GM19438 (cell line): ENCODE measurements around the gene MLH3.
"Not testable (repeated sequence)": the region's sequence is repeated elsewhere in the genome, so short reads cannot be mapped to it uniquely, and the experiment has no call there.

Experiments
- ATAC-seq: cut with Tn5 transposase; IDR thresholded peaks from one replicate; pipeline ENCODE4 v1.9.1; 2021; ENCODE audit warnings: low read depth; ENCODE audit not compliant: unreplicated experiment

MLH3 gene

DNA sequence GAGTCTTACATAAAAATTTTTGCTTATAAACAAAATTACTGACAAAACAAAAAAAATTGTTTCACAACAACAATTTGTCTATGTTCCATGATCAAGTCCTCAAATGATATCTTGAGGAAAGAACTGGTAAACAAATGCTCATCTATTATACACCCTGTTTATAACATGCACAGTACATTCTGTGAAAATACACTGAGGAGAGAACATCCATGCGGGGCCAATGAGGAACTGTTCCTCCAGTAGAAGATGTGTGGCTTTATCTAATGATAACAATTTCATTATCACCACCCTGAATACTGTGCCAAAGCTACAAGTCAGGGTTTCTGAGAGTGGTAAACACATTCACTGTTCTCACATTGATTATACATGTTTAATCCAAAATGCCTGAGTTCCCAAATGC lies 10.8 kb downstream of the MLH3 start:
- ATAC-seq = no peak

DNA sequence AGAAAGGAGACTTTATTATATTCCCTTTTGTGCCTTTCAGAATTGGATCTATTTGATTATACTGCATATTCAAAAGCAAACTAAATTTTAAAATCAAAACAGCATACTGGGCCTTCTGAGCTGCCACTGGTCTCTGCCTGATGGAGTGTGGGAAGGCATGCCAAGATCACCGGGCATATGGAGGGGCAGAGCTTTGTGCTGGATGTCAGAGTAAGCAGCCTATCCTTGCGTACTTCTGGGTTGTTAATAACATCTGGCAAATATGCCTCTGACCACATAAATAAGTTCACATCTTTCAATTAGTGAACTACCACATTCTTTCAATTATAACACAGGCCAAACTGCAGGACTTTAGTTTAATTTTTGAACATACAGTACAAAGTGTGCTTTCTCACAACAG lies 18.3 kb downstream of the MLH3 start:
- no peak for ATAC-seq

DNA sequence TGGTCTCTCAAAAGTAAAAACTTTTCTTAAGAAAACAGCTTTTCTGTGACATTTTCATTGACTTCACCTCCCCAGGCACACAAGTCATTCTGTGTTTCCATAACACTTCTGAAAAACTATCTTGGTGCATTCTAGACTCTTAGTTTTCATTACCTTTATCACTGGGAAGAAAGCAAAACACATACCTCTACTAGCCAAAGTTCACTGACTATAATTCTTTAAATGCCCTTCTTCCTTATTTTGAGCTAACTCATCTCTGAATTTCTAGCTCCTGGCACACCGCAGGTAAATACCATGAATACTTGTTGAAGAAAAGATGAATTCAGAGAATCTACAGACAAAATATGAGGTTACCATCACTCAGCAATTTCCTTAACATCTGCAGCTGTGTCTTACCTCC lies 21.1 kb downstream of the MLH3 start:
- no peak for ATAC-seq

- no peak for ATAC-seq
Observed at GRCh38 chr14:75025876-75026275, 25.4 kb downstream of the MLH3 start.

GRCh38 chr14:75025082-75025481 lies 26.2 kb downstream of the MLH3 start:
- ATAC-seq = no peak

DNA sequence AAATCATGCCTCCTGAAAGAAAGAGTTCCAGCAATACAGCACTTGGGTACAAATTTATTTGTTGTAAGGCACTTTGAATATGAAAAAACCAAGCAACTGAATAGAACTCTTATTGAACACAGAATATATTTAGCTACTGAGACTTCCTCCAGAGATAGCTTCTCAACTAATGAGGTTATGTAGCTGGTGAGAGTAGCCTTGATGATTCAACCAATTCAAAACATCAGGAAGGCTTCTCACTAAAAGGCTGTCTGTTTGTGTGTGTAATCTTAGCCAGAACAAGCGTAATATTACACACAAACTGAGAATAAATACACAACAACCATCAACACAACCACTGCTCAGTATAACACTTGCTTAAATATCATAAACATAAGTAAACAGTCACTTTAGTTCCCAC lies 28.2 kb downstream of the MLH3 start:
- no peak for ATAC-seq

- ATAC-seq = no peak
Observed at GRCh38 chr14:75022655-75023054, 28.6 kb downstream of the MLH3 start.

GRCh38 chr14:75018694-75019093 lies 32.6 kb downstream of the MLH3 start:
- ATAC-seq = no peak

GRCh38 chr14:75016815-75017214 lies 34.5 kb downstream of the MLH3 start:
- no peak for ATAC-seq

DNA sequence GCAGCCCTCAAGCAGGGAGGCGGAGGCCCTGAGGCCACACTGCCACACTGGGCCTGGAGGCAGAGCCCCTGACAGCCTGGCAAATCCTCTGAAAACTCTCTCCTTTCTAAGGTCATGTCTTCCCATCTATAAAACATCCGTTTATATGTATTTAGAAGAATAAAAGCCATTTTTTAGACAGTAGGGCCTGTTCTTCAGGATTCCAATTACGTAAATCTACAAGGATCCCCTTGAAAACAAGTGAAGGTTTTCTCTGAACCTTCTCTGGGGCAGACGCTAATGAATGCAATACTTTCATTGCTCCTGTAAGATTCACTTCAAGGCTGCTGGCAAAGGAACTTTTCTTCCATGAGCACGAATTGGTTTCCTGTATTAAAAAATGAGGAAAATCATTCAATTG lies 35.8 kb downstream of the MLH3 start:
- ATAC-seq = no peak

- no peak for ATAC-seq
Observed at GRCh38 chr14:75013290-75013689, 38.0 kb downstream of the MLH3 start.

GRCh38 chr14:75011356-75011994 lies 39.8 kb downstream of the MLH3 start:
- no peak for ATAC-seq

DNA sequence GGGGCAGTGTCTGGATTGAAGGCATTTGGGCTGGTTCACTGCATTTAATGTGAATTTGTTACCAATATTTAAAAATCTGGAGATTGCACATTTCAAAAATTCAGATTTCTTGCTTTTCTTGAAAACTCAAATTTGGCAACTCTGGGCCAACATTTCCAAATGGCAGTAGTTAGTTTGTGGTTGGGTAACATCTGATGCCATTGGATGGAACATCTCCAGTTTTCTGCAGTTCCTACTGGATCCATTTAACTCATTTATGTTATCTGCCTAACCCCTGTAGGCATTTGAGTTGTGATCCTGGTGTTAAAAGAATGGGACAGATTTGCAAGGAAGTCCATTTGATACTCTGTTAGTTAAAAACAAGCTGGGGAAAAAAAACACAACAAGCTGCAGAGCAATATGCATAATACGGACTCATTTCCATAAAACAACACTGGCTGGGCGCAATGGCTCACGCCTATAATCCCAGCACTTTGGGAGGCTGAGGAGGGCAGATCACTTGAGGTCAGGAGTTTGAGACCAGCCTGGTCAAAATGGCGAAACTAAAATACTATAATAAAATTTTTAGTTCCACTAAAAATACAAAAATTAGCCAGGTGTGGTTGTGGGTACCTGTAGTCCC lies 40.7 kb downstream of the MLH3 start:
- ATAC-seq = no peak

GRCh38 chr14:75009176-75009575 lies 42.1 kb downstream of the MLH3 start:
- ATAC-seq = no peak

DNA sequence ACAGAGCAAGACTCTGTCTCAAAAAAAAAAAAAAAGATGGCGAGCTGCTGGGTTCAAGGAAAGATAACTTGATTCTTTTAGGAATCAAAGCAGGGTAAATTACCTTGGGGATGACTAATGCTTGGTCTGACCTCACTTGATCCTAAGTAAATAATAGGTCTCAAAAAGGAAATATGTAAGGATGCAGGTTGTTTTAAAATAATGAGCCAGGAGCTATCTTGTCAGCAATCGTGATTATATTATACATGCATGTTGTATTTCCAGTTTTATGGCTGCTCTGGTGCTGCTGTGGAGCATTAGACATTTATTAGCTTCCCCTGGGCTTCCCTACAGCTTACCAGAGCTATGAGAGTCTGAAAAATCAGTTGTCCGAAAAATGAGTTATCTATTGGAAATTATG lies 45.9 kb downstream of the MLH3 start:
- ATAC-seq = no peak

DNA sequence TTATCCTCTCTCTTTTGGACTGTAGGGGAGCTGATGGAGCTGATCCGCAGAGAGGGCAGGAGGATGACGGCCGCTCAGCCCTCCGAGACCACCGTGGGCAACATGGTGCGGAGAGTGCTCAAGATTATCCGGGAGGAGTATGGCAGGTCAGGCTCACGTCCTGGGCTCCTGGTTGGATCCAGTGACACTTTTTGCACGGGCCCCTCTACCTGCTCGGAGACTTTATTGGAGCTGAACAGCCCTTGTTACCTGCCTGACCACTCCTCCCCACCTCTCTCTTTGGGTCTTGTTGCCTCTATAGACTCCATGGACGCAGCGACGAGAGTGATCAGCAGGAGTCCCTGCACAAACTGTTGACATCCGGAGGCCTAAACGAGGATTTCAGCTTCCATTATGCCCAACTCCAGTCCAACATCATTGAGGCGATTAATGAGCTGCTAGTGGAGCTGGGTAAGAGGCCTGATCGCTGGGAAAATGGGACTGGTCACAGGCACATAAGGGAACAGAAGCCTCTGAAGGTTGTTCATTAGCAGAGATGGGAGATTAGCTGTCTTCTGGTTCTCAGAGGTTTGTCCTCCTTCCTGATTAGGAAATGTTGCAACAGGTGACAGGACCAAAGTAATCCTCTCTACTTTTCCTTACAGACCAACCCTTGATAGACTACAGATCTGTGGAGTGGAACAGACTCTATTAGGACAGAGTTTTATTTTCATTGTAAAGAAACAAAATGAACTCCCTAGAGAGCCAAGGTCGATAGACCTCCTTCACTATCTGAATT lies 47.8 kb downstream of the MLH3 start:
- ATAC-seq = no peak

GRCh38 chr14:75002392-75003249 lies 48.6 kb downstream of the MLH3 start, which contains the start of gene EIF2B2:
TSS of gene EIF2B2 (plus strand) at chr14:75002921. CDS start at chr14:75002991, 70 bp downstream.
- peak; percentile 97 for ATAC-seq

GRCh38 chr14:75001899-75002298 lies 49.4 kb downstream of the MLH3 start:
- ATAC-seq = no peak

DNA sequence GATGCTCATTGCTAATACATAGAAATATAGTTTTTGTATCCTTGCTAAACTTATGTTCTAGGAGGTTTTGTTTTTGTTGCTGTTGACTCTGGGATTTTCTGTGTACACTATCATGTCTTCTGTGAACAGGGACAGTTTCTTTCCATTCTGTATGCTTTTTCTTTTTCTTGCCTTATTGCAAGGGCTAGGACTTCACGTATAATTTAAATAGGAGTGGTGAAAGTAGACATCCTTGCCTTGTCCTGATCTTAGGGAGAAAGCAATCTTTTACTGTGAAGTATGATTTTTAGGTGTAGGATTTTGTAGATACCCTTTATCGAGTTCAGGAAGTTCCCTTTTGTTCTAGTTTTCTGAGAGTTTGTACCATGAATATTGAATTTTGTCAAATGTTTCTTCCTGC lies 50.0 kb downstream of the MLH3 start:
- no peak for ATAC-seq

DNA sequence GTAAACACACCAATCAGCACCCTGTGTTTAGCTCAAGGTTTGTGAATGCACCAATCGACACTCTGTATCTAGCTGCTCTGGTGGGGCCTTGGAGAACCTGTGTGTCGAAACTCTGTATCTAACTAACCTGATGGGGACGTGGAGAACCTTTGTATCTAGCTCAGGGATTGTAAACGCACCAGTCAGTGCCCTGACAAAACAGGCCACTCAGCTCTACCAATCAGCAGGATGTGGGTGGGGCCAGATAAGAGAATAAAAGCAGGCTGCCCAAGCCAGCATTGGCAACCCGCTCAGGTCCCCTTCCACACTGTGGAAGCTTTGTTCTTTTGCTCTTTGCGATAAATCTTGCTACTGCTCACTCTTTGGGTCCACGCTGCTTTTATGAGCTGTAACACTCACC lies 55.5 kb downstream of the MLH3 start:
- not testable (repeated sequence) for ATAC-seq

- ATAC-seq = not testable (repeated sequence)
Observed at GRCh38 chr14:74994182-74994581, 57.1 kb downstream of the MLH3 start.
